ENCODE results near the gene REEP3.

The REEP3 gene

DNA sequence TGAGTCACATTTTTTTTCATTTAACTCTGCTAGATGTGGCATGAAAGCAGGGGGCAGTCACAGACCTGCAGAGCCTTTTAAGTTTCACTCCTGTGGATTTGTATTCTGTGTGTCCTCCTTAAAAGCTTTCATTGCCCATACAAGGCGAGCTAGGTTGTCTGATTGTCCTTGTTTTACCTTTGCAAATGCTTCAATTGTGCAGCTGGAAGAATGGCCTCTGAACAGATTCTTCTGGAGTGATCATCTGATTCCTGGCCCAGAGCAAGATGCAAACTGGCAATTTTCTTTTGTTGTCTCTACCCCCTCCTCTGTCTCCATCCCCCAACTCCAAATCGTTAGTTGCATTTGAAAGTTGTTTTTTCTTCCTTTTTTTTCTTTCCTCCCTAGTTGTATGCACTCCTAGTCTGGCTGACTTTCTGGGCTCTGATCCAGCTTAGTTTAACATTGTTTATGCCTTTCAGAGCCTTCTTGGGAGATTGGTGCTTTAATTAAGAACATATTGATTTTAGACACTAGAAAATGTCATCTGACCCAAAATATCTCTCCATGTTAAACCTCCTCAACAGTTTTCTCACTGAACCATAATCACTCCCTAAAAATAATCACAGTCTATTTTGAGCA lies 150.2 kb downstream of the REEP3 start:
- DNase-seq: peak; percentile 23

DNA sequence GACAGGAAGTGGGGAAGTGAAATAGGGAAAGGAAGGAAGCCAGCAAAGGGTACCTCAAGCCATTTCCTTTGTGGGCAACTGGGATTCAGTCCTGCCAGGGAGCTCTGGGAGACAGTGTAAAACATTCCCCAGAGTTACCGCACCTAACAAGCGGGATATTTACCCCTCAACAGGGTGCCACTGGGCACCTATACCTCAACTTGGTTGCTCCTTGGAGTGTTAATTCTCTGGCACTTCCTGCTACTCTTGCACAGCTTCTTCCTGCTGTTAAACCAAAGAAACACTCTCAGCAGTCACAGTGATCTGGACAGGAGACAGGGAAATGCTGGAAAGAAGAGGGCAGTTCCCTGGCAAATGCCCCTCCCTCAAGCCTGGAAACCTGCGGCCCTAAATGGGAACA lies 151.3 kb downstream of the REEP3 start:
- DNase-seq: no peak

DNA sequence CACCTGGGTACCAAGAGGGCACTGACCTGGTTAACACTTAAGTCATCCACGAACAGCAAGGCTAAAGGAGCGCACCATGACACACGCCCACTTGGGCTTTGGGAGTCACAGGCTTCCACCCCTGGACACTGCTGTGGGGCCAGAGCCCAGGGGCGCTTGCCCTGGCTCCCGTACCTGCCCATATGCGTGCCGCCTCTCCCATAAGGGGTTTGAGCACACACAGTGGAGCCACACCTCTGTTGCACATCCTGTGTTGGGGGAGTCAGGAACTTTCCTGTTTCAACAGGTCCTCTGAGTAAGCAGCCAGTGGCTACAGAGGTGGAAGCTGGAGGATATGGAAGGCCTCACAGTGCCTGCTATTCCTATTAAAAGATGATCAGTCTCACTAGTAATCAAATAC lies 152.0 kb downstream of the REEP3 start:
- no peak for DNase-seq

DNA sequence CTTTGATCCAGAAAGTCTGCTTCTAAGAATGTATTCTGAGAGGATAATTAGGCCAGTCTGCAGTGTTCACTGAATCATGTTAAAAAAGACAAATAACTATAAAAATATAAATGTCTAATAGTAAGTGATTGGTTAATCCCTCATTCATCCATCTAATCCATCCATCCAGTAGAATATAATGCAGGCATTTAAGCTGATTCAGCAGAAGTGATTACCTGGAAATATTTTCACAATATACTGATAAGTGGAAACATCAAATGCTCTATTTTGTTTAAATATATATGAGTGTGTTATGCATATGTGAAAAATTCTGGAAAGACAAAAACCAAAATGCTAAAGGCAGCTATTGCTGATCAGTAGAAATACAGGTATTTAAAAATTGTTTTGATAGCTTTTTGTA lies 152.6 kb downstream of the REEP3 start:
- DNase-seq: no peak

All from kidney glomerular epithelial cell (primary cell).